SJCRH30 (cell line): ENCODE measurements around the gene AHNAK2. TPM values are rescaled to one million over a fixed set of nuclear protein-coding genes. Genes with fewer than 3 reads are reported as not detected.

Source experiments
- total RNA-seq: library from RNA; depleted of rRNA; stranded (reverse); fragments of >200 nt; shearing (Covaris generic); gene quantifications from 2 replicates; pipeline ENCODE4 v1.2.3, GENCODE V29; 2014; rRNA removed

Gene AHNAK2
- total RNA-seq, 1 experiment from 2014 or later, result 1.6 TPM

Other genes starting within 250 kb of the AHNAK2 start
- gene SIVA1, start 225.2 kb downstream of the AHNAK2 start, total RNA-seq, result 105 and 157 TPM in 2 replicates
- gene AKT1, start 182.6 kb downstream of the AHNAK2 start, total RNA-seq, result 160 and 164 TPM in 2 replicates
- 0.38 and 0.48 TPM in 2 replicates for gene ZBTB42, start 177.3 kb downstream of the AHNAK2 start, total RNA-seq
- gene CEP170B, start 113.1 kb downstream of the AHNAK2 start, total RNA-seq, result 0.08 and 0.12 TPM in 2 replicates
- not detected in 2 replicates for gene PLD4, start 53.5 kb downstream of the AHNAK2 start, total RNA-seq
- 2.6 and 3.0 TPM in 2 replicates for gene CLBA1, start 7.4 kb upstream of the AHNAK2 start, total RNA-seq
- gene CDCA4, start 42.7 kb upstream of the AHNAK2 start, total RNA-seq, result 92.3 and 98.0 TPM in 2 replicates
- 0.40 and 0.63 TPM in 2 replicates for gene GPR132, start 87.1 kb upstream of the AHNAK2 start, total RNA-seq
- 24.7 and 28.1 TPM in 2 replicates for gene JAG2, start 190.4 kb upstream of the AHNAK2 start, total RNA-seq
- gene NUDT14, start 202.9 kb upstream of the AHNAK2 start, total RNA-seq, result 65.9 and 92.3 TPM in 2 replicates